Prostate gland (tissue), 2 donors: Measurements from ENCODE around the gene EPS8L1.

ENCODE experiments used
- CTCF ChIP-seq, 4 experiments: fragments of 200-600 bp in 2 of 4; fragments of 450-650 bp in 2 of 4; sonication (generic) in 2 of 4; IDR thresholded peaks; 1 replicate in 3 of 4; 2 replicates in 1 of 4; pipeline ENCODE4 v1.5.1; 2016 to 2019; ENCODE audit warnings: antibody characterized with exemption in 4 of 4, mild to moderate bottlenecking in 2 of 4, moderate library complexity in 2 of 4
- POLR2AphosphoS5 ChIP-seq: sonication (generic); formaldehyde crosslinking; IDR thresholded peaks from one replicate; pipeline ENCODE4 v1.6.1; 2017; ENCODE audit warnings: antibody characterized with exemption

DNA sequence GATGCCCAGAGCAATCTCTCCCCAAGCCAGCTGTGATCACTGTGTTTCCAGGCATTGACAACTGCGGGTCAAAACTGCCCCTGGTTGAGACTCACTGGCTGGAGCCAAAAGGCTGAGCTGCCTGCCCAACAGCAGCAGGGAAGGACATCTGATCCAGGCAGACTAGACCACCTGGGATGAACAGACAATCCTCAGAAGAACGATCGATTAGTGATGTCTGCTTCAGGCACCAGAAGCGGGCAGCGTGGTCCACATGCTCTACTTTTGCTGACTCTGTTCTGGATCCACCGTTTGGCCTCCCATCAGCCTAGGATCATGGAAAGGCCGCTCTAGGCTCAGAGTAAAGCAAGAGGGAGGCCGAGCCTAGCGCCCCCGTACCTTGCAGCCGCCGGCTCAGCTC is 27.7 kb upstream of the EPS8L1 start:
- TF ChIP-seq POLR2AphosphoS5: no peak
- TF ChIP-seq CTCF (IDR thresholded peaks at IDR 0.05): no peak
